Astrocyte (in vitro differentiated cells and primary cell): Measurements from ENCODE around the gene ATXN7L3. TPM values are rescaled to one million over a fixed set of nuclear protein-coding genes. Genes with fewer than 3 reads are reported as not detected.

Experiments used
- DNase-seq: peaks from one replicate; pipeline ENCODE4 v3.0.0-alpha.2; 2010; ENCODE audit warnings: low read depth
- FAIRE-seq: peaks from 2 replicates; lab custom pipeline; 2011; peaks lifted over from hg19 to GRCh38; lab: Jason Lieb, UNC
- H2AFZ ChIP-seq: 2 replicates; pipeline ENCODE4 v1.6.0; 2012; ENCODE audit warnings: low read depth, low read length, inconsistent platforms
- H3K27ac ChIP-seq: 2 replicates; pipeline ENCODE4 v1.5.1; 2011; ENCODE audit warnings: low read depth, low read length, inconsistent platforms
- H3K27me3 ChIP-seq: 2 replicates; pipeline ENCODE4 v1.6.0; 2011; ENCODE audit warnings: low read length, inconsistent platforms; ENCODE audit not compliant: insufficient read depth
- H3K36me3 ChIP-seq: 2 replicates; pipeline ENCODE4 v1.5.1; 2011; ENCODE audit warnings: low read length, inconsistent platforms; ENCODE audit not compliant: insufficient read depth
- H3K4me1 ChIP-seq: 2 replicates; pipeline ENCODE4 v1.5.1; 2011; ENCODE audit warnings: low read length, inconsistent platforms; ENCODE audit not compliant: insufficient read depth
- H3K4me2 ChIP-seq: 2 replicates; pipeline ENCODE4 v1.6.0; 2012; ENCODE audit warnings: low read length, inconsistent platforms
- H3K4me3 ChIP-seq: 2 replicates; pipeline ENCODE4 v1.5.1; 2011; ENCODE audit warnings: low read depth, mild to moderate bottlenecking, low read length, inconsistent platforms; ENCODE audit not compliant: insufficient read depth
- H3K79me2 ChIP-seq: 2 replicates; pipeline ENCODE4 v1.6.0; 2012; ENCODE audit warnings: mild to moderate bottlenecking, low read length, inconsistent platforms; ENCODE audit not compliant: insufficient read depth
- H3K9ac ChIP-seq: 2 replicates; pipeline ENCODE4 v1.6.0; 2012; ENCODE audit warnings: mild to moderate bottlenecking, low read length, inconsistent platforms
- H3K9me3 ChIP-seq: 2 replicates; pipeline ENCODE4 v1.5.1; 2012; ENCODE audit warnings: low read depth, mild to moderate bottlenecking, low read length, inconsistent platforms; ENCODE audit not compliant: insufficient read depth
- H4K20me1 ChIP-seq: 2 replicates; pipeline ENCODE4 v1.6.0; 2012; ENCODE audit warnings: low read length, inconsistent platforms; ENCODE audit not compliant: insufficient read depth
- H3K27ac Mint-ChIP-seq: one replicate; pipeline ENCODE4 v1.8.0; 2021; ENCODE audit warnings: mild to moderate bottlenecking, mixed read lengths; ENCODE audit not compliant: unreplicated experiment
- H3K27me3 Mint-ChIP-seq: one replicate; pipeline ENCODE4 v1.8.0; 2021; ENCODE audit warnings: low read depth, mixed read lengths; ENCODE audit not compliant: unreplicated experiment
- H3K36me3 Mint-ChIP-seq: one replicate; pipeline ENCODE4 v1.8.0; 2021; ENCODE audit warnings: low read depth, mixed read lengths; ENCODE audit not compliant: unreplicated experiment
- H3K4me1 Mint-ChIP-seq: one replicate; pipeline ENCODE4 v1.8.0; 2021; ENCODE audit warnings: low read depth, mixed read lengths; ENCODE audit not compliant: unreplicated experiment
- H3K4me3 Mint-ChIP-seq: one replicate; pipeline ENCODE4 v1.8.0; 2021; ENCODE audit warnings: mild to moderate bottlenecking, moderate library complexity, mixed read lengths; ENCODE audit not compliant: unreplicated experiment
- H3K9me3 Mint-ChIP-seq: one replicate; pipeline ENCODE4 v1.8.0; 2021; ENCODE audit warnings: mild to moderate bottlenecking, mixed read lengths; ENCODE audit not compliant: unreplicated experiment
- CTCF ChIP-seq: IDR thresholded peaks from 2 replicates; pipeline ENCODE4 v1.5.1; 2011; ENCODE audit warnings: low read depth, mild to moderate bottlenecking, inconsistent platforms, low read length, moderate library complexity; ENCODE audit not compliant: insufficient read depth
- EZH2 ChIP-seq: IDR thresholded peaks from 2 replicates; pipeline ENCODE4 v1.6.1; 2012; ENCODE audit warnings: mild to moderate bottlenecking, low read length, inconsistent platforms; ENCODE audit not compliant: insufficient read depth
- total RNA-seq: library from RNA; stranded (reverse); gene quantifications from 2 replicates; pipeline ENCODE4 v1.2.1, GENCODE V29; 2021

The ATXN7L3 gene
- total RNA-seq, 1 donor from 2014 or later = 87.0 TPM

GRCh38 chr17:44212507-44213402 lies 13.1 kb upstream of the ATXN7L3 start:
- peaks cover 42% of the 10 kb centered on the region for H3K36me3 ChIP-seq
- H3K27ac ChIP-seq = no peak overlapping the region
- H3K36me3 Mint-ChIP-seq = peaks cover 34% of the 10 kb centered on the region

GRCh38 chr17:44211281-44212265 lies 11.9 kb upstream of the ATXN7L3 start:
- H3K4me2 ChIP-seq = no peak overlapping the region
- no peak overlapping the region for H2AFZ ChIP-seq
- H3K9ac ChIP-seq = no peak overlapping the region
- no peaks in the 10 kb centered on the region for H3K27me3 ChIP-seq
- FAIRE-seq (no peak), DNase-seq (no peak)
- TF ChIP-seq CTCF (no peak), EZH2 (no peak)
- H3K79me2 ChIP-seq = peaks cover 26% of the 10 kb centered on the region
- Mint-ChIP-seq H3K9me3 (no peaks in the 10 kb centered on the region), H3K4me3 (no peak overlapping the region), H3K36me3 (peaks cover 31% of the 10 kb centered on the region), H3K27me3 (no peaks in the 10 kb centered on the region), H3K4me1 (peaks cover under 1% of the 10 kb centered on the region), H3K27ac (no peak overlapping the region)
- no peaks in the 10 kb centered on the region for H3K9me3 ChIP-seq
- no peak overlapping the region for H3K4me3 ChIP-seq
- H4K20me1 ChIP-seq = peaks cover 69% of the 10 kb centered on the region
- peaks cover 37% of the 10 kb centered on the region for H3K36me3 ChIP-seq
- H3K4me1 ChIP-seq = peaks cover 18% of the 10 kb centered on the region
- no peak overlapping the region for H3K27ac ChIP-seq

More at GRCh38 chr17:44212507-44213402, 13.1 kb upstream of the ATXN7L3 start:
- TF ChIP-seq EZH2 (no peak), CTCF (no peak)
- DNase-seq (no peak), FAIRE-seq (no peak)
- Histone ChIP-seq H3K9ac (no peak overlapping the region), H3K79me2 (peaks cover 38% of the 10 kb centered on the region), H3K4me3 (no peak overlapping the region), H4K20me1 (peaks cover 75% of the 10 kb centered on the region), H3K9me3 (no peaks in the 10 kb centered on the region), H3K4me2 (no peak overlapping the region), H3K27me3 (no peaks in the 10 kb centered on the region), H2AFZ (no peak overlapping the region), H3K4me1 (peaks cover 25% of the 10 kb centered on the region)
- Mint-ChIP-seq H3K27me3 (no peaks in the 10 kb centered on the region), H3K4me1 (peaks cover 7% of the 10 kb centered on the region), H3K9me3 (no peaks in the 10 kb centered on the region), H3K27ac (no peak overlapping the region), H3K4me3 (no peak overlapping the region)
